GM21576 (cell line): Measurements from ENCODE around the gene ZNF799.
"Not testable (repeated sequence)": the region's sequence is repeated elsewhere in the genome, so short reads cannot be mapped to it uniquely, and the experiment has no call there.

Experiments
- ATAC-seq: cut with Tn5 transposase; IDR thresholded peaks from one replicate; pipeline ENCODE4 v1.9.1; 2021; ENCODE audit warnings: mild to moderate bottlenecking, moderate library complexity; ENCODE audit not compliant: unreplicated experiment

The ZNF799 gene

GRCh38 chr19:12400633-12401502 is at the start of gene ZNF799:
TSS of gene ZNF799 (minus strand) at chr19:12401271. CDS start at chr19:12401070, 201 bp downstream.
- ATAC-seq, result peak; percentile 95

- no peak for ATAC-seq
These were observed 49.8 kb upstream of the ZNF799 start for GRCh38 chr19:12450844-12451243.

- no peak for ATAC-seq
These were observed 47.7 kb upstream of the ZNF799 start for GRCh38 chr19:12448808-12449207.

GRCh38 chr19:12440541-12441316 is 39.7 kb upstream of the ZNF799 start, which contains the start of gene ZNF443:
TSS of gene ZNF443 (minus strand) at chr19:12441021. CDS start at chr19:12440914, 107 bp downstream.
- ATAC-seq, result peak; percentile 97

- peak; percentile 19 for ATAC-seq
These were observed 38.8 kb upstream of the ZNF799 start for GRCh38 chr19:12439686-12440540.

GRCh38 chr19:12430726-12431299 is 29.7 kb upstream of the ZNF799 start:
- not testable (repeated sequence) for ATAC-seq

- ATAC-seq, result no peak
These were observed 24.8 kb upstream of the ZNF799 start for GRCh38 chr19:12425888-12426274.

GRCh38 chr19:12425236-12425887 is 24.3 kb upstream of the ZNF799 start:
- no peak for ATAC-seq

GRCh38 chr19:12417273-12417672 is 16.2 kb upstream of the ZNF799 start:
- ATAC-seq, result not testable (repeated sequence)

GRCh38 chr19:12411893-12412292 is 10.8 kb upstream of the ZNF799 start:
- no peak for ATAC-seq

GRCh38 chr19:12399901-12400632 is 1.0 kb downstream of the ZNF799 start:
- ATAC-seq, result peak; percentile 32

- not testable (repeated sequence) for ATAC-seq
These were observed 9.9 kb downstream of the ZNF799 start for GRCh38 chr19:12391148-12391547.

- ATAC-seq, result not testable (repeated sequence)
These were observed 14.7 kb downstream of the ZNF799 start for GRCh38 chr19:12386365-12386764.

GRCh38 chr19:12380444-12380737 is 20.7 kb downstream of the ZNF799 start:
- ATAC-seq, result no peak

- no peak for ATAC-seq
These were observed 21.2 kb downstream of the ZNF799 start for GRCh38 chr19:12379732-12380443.

- ATAC-seq, result no peak
These were observed 27.0 kb downstream of the ZNF799 start for GRCh38 chr19:12374026-12374425.

- ATAC-seq, result peak; percentile 89
These were observed 35.6 kb downstream of the ZNF799 start, which contains the start of gene ZNF442 for GRCh38 chr19:12365236-12366162. TSS of gene ZNF442 (minus strand) at chr19:12365683. CDS start at chr19:12363631, 2,052 bp downstream.
